GM12878 (cell line): ENCODE data around the gene CENPF. TPM values are rescaled to one million over a fixed set of nuclear protein-coding genes. Genes with fewer than 3 reads are reported as not detected.

ENCODE experiments used
- ATAC-seq: fragments of 200-7000 bp; cut with Tn5 transposase; 3 replicates; pipeline ENCODE4 v1.9.1; 2020; ENCODE audit warnings: mild to moderate bottlenecking, moderate library complexity
- BruUV-seq: library from RNA; stranded (reverse); fragments of 400-500 nt; replicated peaks from 2 replicates; lab custom pipeline; 2021; lab: Mats Ljungman, UMichigan
- CTCF ChIA-PET: fragments of 300-600 bp; sonication (Branson Sonifier 250); formaldehyde crosslinking; extraction: SDS; loops from one replicate; lab custom pipeline; 2021; ENCODE audit warnings: inconsistent platforms; lab: Yijun Ruan, JAX
- POLR2A ChIA-PET: fragments of 350-600 bp; formaldehyde crosslinking; extraction: SDS; loops from one replicate; lab custom pipeline; 2021; ENCODE audit warnings: inconsistent platforms; lab: Charles Lee
- RAD21 ChIA-PET: fragments of 300-600 bp; sonication (Branson Sonifier 250); formaldehyde crosslinking; loops from one replicate; lab custom pipeline; 2023; ENCODE audit warnings: antibody characterized with exemption; ENCODE audit not compliant: unreplicated experiment; lab: Charles Lee
- SMC1A ChIA-PET: fragments of 300-600 bp; sonication (Branson Sonifier 250); formaldehyde crosslinking; loops from one replicate; lab custom pipeline; 2023; ENCODE audit not compliant: unreplicated experiment, uncharacterized antibody; lab: Charles Lee
- DNase-seq: peaks from one replicate; pipeline ENCODE4 v3.0.0-alpha.2; 2011; ENCODE audit warnings: low read depth, low spot score
- FAIRE-seq: peaks from 3 replicates; lab custom pipeline; 2011; peaks lifted over from hg19 to GRCh38; lab: Jason Lieb, UNC
- H2AFZ ChIP-seq: 2 replicates; pipeline ENCODE4 v1.6.0; 2011; ENCODE audit warnings: low read depth, low read length, control low read depth; ENCODE audit not compliant: control insufficient read depth
- H3K27ac ChIP-seq: 2 replicates; pipeline ENCODE4 v1.5.1; 2011; ENCODE audit warnings: control low read depth; ENCODE audit not compliant: control insufficient read depth, insufficient read depth
- H3K27me3 ChIP-seq, 2 experiments: replicated peaks in 1 of 2; 2 replicates each; pipeline versions ENCODE4 v1.6.0 to v1.6.1; 2011; ENCODE audit warnings: low read length in 1 of 2; ENCODE audit not compliant: control insufficient read depth in 2 of 2, insufficient read depth in 2 of 2
- H3K36me3 ChIP-seq, 2 experiments: 2 replicates each; pipeline ENCODE4 v1.5.1; 2011; ENCODE audit warnings: low read length in 1 of 2; ENCODE audit not compliant: control insufficient read depth in 2 of 2, insufficient read depth in 2 of 2
- H3K4me1 ChIP-seq: 2 replicates; pipeline ENCODE4 v1.6.1; 2011; ENCODE audit warnings: mild to moderate bottlenecking, low read length, moderate library complexity, mixed read lengths; ENCODE audit not compliant: control insufficient read depth, insufficient read depth
- H3K4me2 ChIP-seq: 2 replicates; pipeline ENCODE4 v1.6.0; 2011; ENCODE audit warnings: control low read depth; ENCODE audit not compliant: control insufficient read depth, insufficient read depth
- H3K4me3 ChIP-seq: fragments of 200-600 bp; sonication (generic); 2 replicates; pipeline ENCODE4 v1.5.1; 2016
- H3K79me2 ChIP-seq: 2 replicates; pipeline ENCODE4 v1.6.0; 2011; ENCODE audit warnings: low read length; ENCODE audit not compliant: control insufficient read depth, insufficient read depth
- H3K9ac ChIP-seq: 2 replicates; pipeline ENCODE4 v1.8.0; 2011; ENCODE audit warnings: low read length, control low read depth, mixed read lengths; ENCODE audit not compliant: control insufficient read depth, insufficient read depth
- H3K9me3 ChIP-seq: replicated peaks from 3 replicates; pipeline ENCODE4 v1.5.1; 2011; ENCODE audit warnings: mild to moderate bottlenecking, low read length; ENCODE audit not compliant: control insufficient read depth, insufficient read depth
- H4K20me1 ChIP-seq: 2 replicates; pipeline ENCODE4 v1.6.0; 2011; ENCODE audit not compliant: control insufficient read depth, insufficient read depth
- BMI1 ChIP-seq: fragments of 450-650 bp; IDR thresholded peaks from 2 replicates; pipeline ENCODE4 v1.6.1; 2016; ENCODE audit warnings: mild to moderate bottlenecking, moderate library complexity, borderline replicate concordance
- CREM ChIP-seq: IDR thresholded peaks from 2 replicates; pipeline ENCODE4 v1.6.1; 2014; ENCODE audit warnings: antibody characterized with exemption, low read depth
- EGR1 ChIP-seq, 2 experiments: IDR thresholded peaks; 1 replicate in 1 of 2; 2 replicates in 1 of 2; pipeline ENCODE4 v1.6.1; 2011 to 2012; ENCODE audit warnings: low read depth in 2 of 2, low read length in 2 of 2, borderline replicate concordance in 1 of 2, mild to moderate bottlenecking in 1 of 2, moderate library complexity in 1 of 2
- EP300 ChIP-seq, 2 experiments: fragments of 150-350 bp in 1 of 2; IDR thresholded peaks; 2 replicates each; pipeline ENCODE4 v1.6.1; 2011 to 2012; ENCODE audit warnings: low read depth in 2 of 2, low read length in 2 of 2, borderline replicate concordance in 1 of 2, improper control_type of control experiment in 1 of 2, inconsistent platforms in 1 of 2; ENCODE audit not compliant: control insufficient read depth in 1 of 2
- NFYB ChIP-seq: IDR thresholded peaks from 2 replicates; pipeline ENCODE4 v1.6.1; 2011; ENCODE audit warnings: low read depth, mild to moderate bottlenecking, low read length, improper control_type of control experiment, moderate library complexity; ENCODE audit not compliant: insufficient read depth
- POU2F2 ChIP-seq: IDR thresholded peaks from 3 replicates; pipeline ENCODE4 v1.6.1; 2011; ENCODE audit warnings: low read depth, mild to moderate bottlenecking, low read length, borderline replicate concordance
- PRDM15 ChIP-seq: fragments of 450-650 bp; formaldehyde crosslinking; IDR thresholded peaks from 2 replicates; pipeline ENCODE4 v1.4.0; 2020; ENCODE audit warnings: mild to moderate bottlenecking, moderate library complexity
- SMARCA5 ChIP-seq: fragments of 450-650 bp; IDR thresholded peaks from 2 replicates; pipeline ENCODE4 v1.6.1; 2017; ENCODE audit warnings: mild to moderate bottlenecking
- SRF ChIP-seq, 2 experiments: IDR thresholded peaks; 2 replicates each; pipeline ENCODE4 v1.6.1; 2011; ENCODE audit warnings: low read depth in 2 of 2, low read length in 2 of 2, mild to moderate bottlenecking in 1 of 2, moderate library complexity in 1 of 2
- SUZ12 ChIP-seq: fragments of 200-600 bp; sonication (generic); IDR thresholded peaks from one replicate; pipeline ENCODE4 v1.6.1; 2018; ENCODE audit warnings: antibody characterized with exemption, mild to moderate bottlenecking; ENCODE audit not compliant: unreplicated experiment
- TAF1 ChIP-seq: IDR thresholded peaks from 2 replicates; pipeline ENCODE4 v1.6.1; 2011; ENCODE audit warnings: mild to moderate bottlenecking, low read depth, low read length, borderline replicate concordance
- TCF7 ChIP-seq: IDR thresholded peaks from 2 replicates; pipeline ENCODE4 v1.6.1; 2014; ENCODE audit warnings: antibody characterized with exemption, borderline replicate concordance
- WGBS: methylation state at CpG from one replicate; pipeline ENCODE4 v1.1.6; 2016; ENCODE audit warnings: low lambda C conversion rate; ENCODE audit not compliant: insufficient replicate concordance, insufficient coverage; ENCODE audit errors: missing lambda C conversion rate; 5-methylcytosine and 5-hydroxymethylcytosine counted together
- in situ Hi-C: fragments of 300-500 bp; cut with MboI; formaldehyde crosslinking; loops from 9 replicates; pipeline ENCODE4 v1.14.3; 2018; ENCODE audit warnings: mixed read lengths
- intact Hi-C: fragments of 100-400 bp; cut with micrococcal nuclease; formaldehyde crosslinking; loops from one replicate; pipeline ENCODE4 v1.14.2; 2022; ENCODE audit not compliant: unreplicated experiment
- polyA plus RNA-seq, 11 experiments: library from polyadenylated mRNA; depleted of rRNA in 4 of 11; unstranded in 6 of 11; stranded (reverse) in 5 of 11; fragments of >200 nt; fragmentation: Nextera tagmentation in 4 of 11; fragmentation: Illumina TruSeq in 1 of 11; extraction: Ambion mirVana in 4 of 11; extraction: Trizol in 1 of 11; gene quantifications; 1 replicate in 1 of 11; 2 replicates in 10 of 11; pipeline versions ENCODE4 v1.2.1 to v1.2.3, GENCODE V29; 2011 to 2016; ENCODE audit warnings: inconsistent platforms in 2 of 11, missing spikeins in 2 of 11, low read depth in 1 of 11
- total RNA-seq, 4 experiments: library from RNA; depleted of rRNA in 3 of 4; stranded (reverse); fragments of >200 nt in 3 of 4; fragmentation: Illumina TruSeq in 1 of 4; extraction: Trizol in 1 of 4; gene quantifications; 2 replicates each; pipeline versions ENCODE4 v1.2.1 to v1.2.3, GENCODE V29; 2013 to 2021
- TF ChIP-seq, protein P1 (sequence below): fragments of 450-650 bp; conservative IDR thresholded peaks from 2 replicates; pipeline ENCODE4 v1.6.1; 2017; ENCODE audit warnings: mild to moderate bottlenecking, moderate library complexity
- TF ChIP-seq, protein P2 (sequence below): fragments of 450-650 bp; formaldehyde crosslinking; IDR thresholded peaks from 2 replicates; pipeline ENCODE4 v1.5.0; 2022; ENCODE audit warnings: mild to moderate bottlenecking, missing genetic modification characterization

Gene CENPF
- total and polyA plus RNA-seq, 10 of the 15 experiments (the other 5 are each of a cell fraction or from before 2014, with no cell fraction given): 26.0 to 132 (median 70.5) TPM

DNA sequence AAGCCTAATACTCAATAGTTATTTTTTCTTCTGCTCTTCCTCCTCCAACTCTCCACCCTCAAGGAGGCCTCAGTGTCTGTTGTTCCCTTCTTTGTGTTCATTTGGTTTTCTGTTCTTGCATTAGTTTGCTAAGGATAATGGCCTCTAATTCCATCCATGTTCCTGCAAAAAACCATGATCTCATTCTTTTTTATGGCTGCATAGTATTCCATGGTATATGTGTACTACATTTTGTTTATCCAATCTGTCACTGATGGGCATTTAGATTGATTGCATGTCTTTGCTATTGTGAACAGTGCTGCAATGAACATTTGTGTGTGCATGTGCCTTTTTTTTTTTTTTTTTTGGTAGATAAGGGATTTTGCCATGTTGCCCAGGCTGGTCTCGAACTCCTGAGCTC, 6.7 kb downstream of the CENPF start:
- ChIA-PET RAD21 (no interaction called here), CTCF (interaction anchor here (0.6 to 2.2 kb wide), 6 partner anchors 11 to 397 kb away, joined by 3 to 9 read pairs (median 4); no protein-coding TSS in a partner anchor), SMC1A (interaction anchor here (0.6 to 2.0 kb wide), 4 partner anchors 26 to 728 kb away, joined by 3 to 4 read pairs (median 4); no protein-coding TSS in a partner anchor), POLR2A (interaction anchor here (0.6 to 0.7 kb wide), 2 partner anchors 130 to 536 kb away, joined by 3 read pairs; no protein-coding TSS in a partner anchor)
- peaks cover 44% of the 10 kb centered on the region for H3K79me2 ChIP-seq
- H3K27ac ChIP-seq: no peak overlapping the region
- WGBS: 100% methylated on average over 1 of the region's 1 CpG
- ATAC-seq (no peak), FAIRE-seq (no peak), DNase-seq (no peak)
- no peak overlapping the region for H3K4me3 ChIP-seq
- no TSS peak for BruUV-seq
- TF ChIP-seq POU2F2: no peak
- no peak for TF ChIP-seq TAF1
- TF ChIP-seq EP300 (IDR thresholded peaks at IDR 0.05; ENCODE audit: borderline replicate concordance in 1 of 2, control insufficient read depth in 1 of 2, low read depth in 2 of 2, low read length in 2 of 2): no peak
- no peak for TF ChIP-seq NFYB
- no peak for TF ChIP-seq SRF (IDR thresholded peaks at IDR 0.05; ENCODE audit: low read depth in 2 of 2, low read length in 2 of 2)
- no peak for TF ChIP-seq CREM
- TF ChIP-seq PRDM15 (CRISPR knock-in tag): no peak
- no peak for TF ChIP-seq TCF7
- TF ChIP-seq SUZ12: no peak
- no peak for TF ChIP-seq EGR1 (IDR thresholded peaks at IDR 0.05; ENCODE audit: borderline replicate concordance in 1 of 2, low read depth in 2 of 2, low read length in 2 of 2)
- TF ChIP-seq BMI1: no peak
- TF ChIP-seq, protein P1, sequence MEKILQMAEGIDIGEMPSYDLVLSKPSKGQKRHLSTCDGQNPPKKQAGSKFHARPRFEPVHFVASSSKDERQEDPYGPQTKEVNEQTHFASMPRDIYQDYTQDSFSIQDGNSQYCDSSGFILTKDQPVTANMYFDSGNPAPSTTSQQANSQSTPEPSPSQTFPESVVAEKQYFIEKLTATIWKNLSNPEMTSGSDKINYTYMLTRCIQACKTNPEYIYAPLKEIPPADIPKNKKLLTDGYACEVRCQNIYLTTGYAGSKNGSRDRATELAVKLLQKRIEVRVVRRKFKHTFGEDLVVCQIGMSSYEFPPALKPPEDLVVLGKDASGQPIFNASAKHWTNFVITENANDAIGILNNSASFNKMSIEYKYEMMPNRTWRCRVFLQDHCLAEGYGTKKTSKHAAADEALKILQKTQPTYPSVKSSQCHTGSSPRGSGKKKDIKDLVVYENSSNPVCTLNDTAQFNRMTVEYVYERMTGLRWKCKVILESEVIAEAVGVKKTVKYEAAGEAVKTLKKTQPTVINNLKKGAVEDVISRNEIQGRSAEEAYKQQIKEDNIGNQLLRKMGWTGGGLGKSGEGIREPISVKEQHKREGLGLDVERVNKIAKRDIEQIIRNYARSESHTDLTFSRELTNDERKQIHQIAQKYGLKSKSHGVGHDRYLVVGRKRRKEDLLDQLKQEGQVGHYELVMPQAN: no peak
- no peak for TF ChIP-seq SMARCA5
- TF ChIP-seq, protein P2, sequence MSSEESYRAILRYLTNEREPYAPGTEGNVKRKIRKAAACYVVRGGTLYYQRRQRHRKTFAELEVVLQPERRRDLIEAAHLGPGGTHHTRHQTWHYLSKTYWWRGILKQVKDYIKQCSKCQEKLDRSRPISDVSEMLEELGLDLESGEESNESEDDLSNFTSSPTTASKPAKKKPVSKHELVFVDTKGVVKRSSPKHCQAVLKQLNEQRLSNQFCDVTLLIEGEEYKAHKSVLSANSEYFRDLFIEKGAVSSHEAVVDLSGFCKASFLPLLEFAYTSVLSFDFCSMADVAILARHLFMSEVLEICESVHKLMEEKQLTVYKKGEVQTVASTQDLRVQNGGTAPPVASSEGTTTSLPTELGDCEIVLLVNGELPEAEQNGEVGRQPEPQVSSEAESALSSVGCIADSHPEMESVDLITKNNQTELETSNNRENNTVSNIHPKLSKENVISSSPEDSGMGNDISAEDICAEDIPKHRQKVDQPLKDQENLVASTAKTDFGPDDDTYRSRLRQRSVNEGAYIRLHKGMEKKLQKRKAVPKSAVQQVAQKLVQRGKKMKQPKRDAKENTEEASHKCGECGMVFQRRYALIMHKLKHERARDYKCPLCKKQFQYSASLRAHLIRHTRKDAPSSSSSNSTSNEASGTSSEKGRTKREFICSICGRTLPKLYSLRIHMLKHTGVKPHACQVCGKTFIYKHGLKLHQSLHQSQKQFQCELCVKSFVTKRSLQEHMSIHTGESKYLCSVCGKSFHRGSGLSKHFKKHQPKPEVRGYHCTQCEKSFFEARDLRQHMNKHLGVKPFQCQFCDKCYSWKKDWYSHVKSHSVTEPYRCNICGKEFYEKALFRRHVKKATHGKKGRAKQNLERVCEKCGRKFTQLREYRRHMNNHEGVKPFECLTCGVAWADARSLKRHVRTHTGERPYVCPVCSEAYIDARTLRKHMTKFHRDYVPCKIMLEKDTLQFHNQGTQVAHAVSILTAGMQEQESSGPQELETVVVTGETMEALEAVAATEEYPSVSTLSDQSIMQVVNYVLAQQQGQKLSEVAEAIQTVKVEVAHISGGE (CRISPR knock-in tag): no peak
- no peaks in the 10 kb centered on the region for H3K27me3 ChIP-seq
- H2AFZ ChIP-seq: no peak overlapping the region
- H3K4me2 ChIP-seq: no peak overlapping the region
- no peaks in the 10 kb centered on the region for H4K20me1 ChIP-seq
- intact Hi-C loops (no loop called here), in situ Hi-C loops (no loop called here)
- H3K9me3 ChIP-seq: no peaks in the 10 kb centered on the region; the same call in 1 of the 3 replicates
- peaks cover 0 to 2% of the 10 kb centered on the region in 2 experiments; a peak in 1 of 4 replicates for H3K36me3 ChIP-seq
- no peak overlapping the region for H3K9ac ChIP-seq
- H3K4me1 ChIP-seq: no peaks in the 10 kb centered on the region
